ENCODE data around the gene ABCC3.
"Not testable (repeated sequence)": the region's sequence is repeated elsewhere in the genome, so short reads cannot be mapped to it uniquely, and the experiment has no call there.

The ABCC3 gene

DNA sequence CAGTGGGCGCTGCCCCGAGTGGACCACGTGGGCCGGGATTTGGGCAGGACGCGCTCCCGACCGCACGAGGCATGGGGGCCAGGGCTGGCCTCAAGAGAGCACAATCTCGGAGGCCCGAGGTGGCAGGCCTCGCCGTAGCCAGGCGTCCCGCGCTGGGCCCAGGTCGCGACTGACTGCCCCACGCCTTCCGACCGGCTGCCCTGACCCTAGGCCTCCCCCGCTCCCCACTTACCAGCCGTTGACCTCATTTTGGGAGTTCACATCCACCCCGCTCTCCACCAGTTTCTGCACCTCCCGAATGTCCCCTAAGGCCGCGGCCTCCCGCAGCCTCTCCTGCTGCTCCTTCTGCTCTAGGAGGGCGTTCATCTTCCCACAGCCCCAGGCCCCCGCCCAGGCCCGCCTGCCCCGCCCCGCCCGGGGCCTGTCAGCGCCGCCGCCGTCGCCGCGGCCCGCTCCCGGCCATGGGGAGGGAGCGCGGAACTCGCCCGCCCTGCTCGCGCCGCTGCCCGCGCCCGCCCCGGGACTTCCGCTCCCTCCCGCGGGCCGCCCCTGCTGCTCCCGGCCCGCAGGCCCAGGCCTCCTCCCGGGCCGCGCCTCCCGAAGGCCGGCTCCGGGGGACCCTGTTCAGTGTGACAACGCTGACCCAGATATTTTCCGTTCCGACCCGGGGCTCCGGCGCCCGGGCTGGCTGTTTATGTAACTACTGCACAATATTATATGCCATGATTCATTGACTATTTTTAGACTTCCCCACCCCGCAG, 72.8 kb downstream of the ABCC3 start, which contains the start of gene ANKRD40:
Gene ANKRD40, minus strand, starts transcription at position 626 of the 761 bp plus-strand sequence. Its CDS starts 260 bp downstream, at position 366.
- DNase-seq (ENCODE audit: low spot score), result peak; percentile 84

DNA sequence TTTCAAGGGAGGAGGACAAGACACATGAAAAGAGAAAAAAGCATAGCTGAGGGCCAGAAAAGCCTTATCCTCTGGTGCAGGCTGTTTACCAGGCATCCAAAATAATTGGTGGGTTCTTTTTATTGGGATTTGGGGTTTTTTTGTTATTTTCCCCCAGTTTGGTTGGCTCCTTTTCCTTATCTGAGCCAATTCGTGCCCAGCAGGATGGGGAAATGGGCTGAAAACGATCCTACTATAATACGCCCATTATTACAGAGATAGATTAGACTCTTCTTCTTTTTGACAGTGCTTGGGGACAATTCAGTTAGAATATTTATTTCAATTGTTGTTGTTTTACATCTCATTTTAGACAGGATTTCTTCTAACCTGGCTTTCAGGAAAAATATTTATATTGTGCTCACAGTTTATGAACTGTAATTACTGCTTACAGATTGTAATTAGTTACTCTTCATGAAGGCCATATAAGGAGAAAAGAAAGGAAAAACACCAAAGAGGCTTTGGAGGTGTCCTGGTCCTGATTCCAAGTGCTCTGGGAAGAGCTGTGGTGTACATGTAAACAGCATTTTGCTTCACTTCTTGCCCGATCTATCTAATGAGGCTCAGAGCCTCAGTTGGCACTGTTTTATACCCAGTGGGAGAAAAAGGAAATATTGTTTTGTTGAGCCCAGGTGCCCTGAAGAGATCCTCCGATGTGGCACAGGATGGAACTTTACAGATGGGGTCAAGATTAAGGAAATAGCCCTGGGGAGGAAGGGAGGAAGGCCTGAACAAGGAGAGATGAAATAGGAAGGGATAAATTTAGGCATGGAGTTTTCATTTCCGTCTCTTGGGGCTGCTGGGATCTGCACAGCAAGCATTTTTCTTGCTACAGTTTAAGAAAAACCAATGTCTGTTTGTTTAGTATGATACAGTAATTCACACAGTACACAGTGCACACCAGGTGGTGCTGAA, 73.6 kb downstream of the ABCC3 start:
- DNase-seq (ENCODE audit: low spot score), result no peak

DNA sequence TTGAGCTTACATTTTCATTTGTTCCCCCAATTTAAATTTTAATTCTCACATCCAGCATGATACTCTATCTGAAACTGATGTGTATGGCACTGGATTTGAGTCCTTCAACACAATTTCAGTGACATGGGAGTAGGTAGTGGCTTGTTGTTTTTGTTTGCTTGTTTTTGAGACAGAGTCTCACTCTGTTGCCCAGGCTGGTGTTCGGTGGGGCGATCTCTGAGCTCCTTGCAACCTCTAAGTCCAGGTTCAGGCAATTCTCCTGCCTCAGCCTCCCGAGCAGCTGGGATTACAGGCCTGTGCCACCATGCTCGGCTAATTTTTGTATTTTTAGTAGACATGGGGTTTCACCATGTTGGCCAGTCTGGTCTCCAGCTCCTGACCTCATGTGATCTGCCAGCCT, 74.4 kb downstream of the ABCC3 start:
- DNase-seq (ENCODE audit: low spot score), result not testable (repeated sequence)

GRCh38 chr17:50710025-50710424, 75.3 kb downstream of the ABCC3 start:
- no peak for DNase-seq (ENCODE audit: low spot score)

GRCh38 chr17:50710650-50711049, 76.0 kb downstream of the ABCC3 start:
- no peak for DNase-seq (ENCODE audit: low spot score)

DNA sequence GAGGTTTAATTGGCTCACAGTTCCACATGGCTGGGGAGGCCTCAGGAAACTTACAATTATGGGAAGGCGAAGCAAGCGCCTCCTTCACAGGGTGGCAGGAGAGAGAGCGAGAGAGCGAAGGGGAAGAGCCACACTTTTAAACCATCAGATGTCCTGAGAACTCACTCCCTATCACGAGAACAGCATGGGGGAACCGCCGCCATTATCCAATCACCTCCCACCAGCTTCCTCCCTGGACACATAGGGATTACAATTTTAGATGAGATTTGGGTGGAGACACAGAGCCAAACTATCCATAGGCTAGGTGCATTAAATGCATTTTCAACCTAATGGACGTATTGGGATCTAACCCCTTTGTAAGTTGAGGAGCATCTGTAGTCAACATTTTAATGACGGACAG, 78.0 kb downstream of the ABCC3 start:
- no peak for DNase-seq (ENCODE audit: low spot score)

- no peak for DNase-seq (ENCODE audit: low spot score)
Observed at GRCh38 chr17:50715471-50715870, 80.8 kb downstream of the ABCC3 start.

DNA sequence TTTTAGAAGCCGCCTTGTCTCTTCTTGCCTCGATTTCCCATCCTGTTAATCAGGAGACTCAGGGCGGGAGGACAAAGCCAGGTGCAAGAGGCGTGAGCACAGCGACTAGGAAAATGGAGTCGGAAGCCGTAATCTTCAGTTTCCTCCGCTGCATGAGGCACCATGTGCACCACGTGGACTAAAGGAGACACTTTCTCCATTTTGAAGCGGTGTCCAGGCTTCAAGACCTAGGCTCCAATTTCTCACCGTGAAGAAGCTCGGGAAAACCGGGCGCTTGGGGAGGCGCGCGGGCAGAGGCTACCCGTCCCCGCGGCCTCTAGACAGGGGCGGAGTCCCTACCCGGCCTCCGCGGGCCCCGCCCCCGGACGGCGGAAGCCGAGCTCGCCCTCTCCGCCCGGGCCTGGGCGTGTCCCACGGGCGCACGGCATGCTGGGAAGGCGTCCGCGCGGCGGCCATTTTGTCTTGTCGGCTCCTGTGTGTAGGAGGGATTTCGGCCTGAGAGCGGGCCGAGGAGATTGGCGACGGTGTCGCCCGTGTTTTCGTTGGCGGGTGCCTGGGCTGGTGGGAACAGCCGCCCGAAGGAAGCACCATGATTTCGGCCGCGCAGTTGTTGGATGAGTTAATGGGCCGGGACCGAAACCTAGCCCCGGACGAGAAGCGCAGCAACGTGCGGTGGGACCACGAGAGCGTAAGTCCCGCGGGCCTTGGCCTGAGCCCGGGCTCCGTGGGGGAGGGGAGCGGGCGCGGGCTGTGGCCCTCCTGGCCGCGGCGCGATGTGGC, 84.7 kb downstream of the ABCC3 start, which contains the start of gene LUC7L3:
Gene LUC7L3, plus strand, starts transcription at position 460 of the 780 bp plus-strand sequence. Its CDS starts 130 bp downstream, at position 590.
- peak; percentile 89 for DNase-seq (ENCODE audit: low spot score)

DNA sequence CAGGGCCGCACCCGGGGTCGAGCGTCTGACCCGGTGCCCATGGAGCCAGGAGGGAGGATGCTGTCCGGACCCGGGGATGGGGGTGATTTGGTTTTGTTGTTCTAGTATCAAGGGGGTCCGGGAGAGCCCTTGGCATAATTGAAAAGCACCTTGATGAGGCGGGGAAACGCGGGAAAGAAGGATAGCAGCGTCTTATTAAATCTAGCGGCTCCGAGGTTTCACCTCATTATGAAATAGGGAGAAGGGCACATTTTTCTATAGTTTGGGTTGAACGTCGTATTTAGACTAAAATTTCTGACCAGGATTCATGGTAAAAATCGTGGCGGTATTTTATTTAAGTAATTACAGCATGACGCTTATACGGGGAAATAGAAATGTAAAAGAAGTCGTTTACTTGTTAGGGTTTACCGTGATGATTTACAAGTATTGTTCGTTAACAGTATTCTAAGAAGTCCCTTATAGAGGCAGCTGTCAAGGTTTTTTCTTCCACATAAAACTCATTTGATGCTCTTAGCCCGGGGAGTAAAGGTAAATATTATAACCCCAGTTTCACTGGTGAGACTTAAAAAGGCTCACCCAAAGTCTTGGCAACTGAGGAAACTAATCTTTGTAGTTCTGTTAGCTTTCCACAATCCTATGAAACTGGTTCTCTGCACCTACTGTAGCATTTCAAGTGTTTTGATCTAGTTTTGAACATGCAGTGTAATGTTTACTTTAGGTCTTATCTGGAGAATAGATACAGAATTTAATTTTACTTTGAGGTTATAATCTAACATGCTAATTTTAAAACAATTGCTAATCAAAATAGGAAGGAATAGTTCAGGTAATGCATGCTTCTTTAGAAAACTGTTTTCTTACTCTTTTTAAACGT, 85.5 kb downstream of the ABCC3 start:
- DNase-seq (ENCODE audit: low spot score), result no peak

DNA sequence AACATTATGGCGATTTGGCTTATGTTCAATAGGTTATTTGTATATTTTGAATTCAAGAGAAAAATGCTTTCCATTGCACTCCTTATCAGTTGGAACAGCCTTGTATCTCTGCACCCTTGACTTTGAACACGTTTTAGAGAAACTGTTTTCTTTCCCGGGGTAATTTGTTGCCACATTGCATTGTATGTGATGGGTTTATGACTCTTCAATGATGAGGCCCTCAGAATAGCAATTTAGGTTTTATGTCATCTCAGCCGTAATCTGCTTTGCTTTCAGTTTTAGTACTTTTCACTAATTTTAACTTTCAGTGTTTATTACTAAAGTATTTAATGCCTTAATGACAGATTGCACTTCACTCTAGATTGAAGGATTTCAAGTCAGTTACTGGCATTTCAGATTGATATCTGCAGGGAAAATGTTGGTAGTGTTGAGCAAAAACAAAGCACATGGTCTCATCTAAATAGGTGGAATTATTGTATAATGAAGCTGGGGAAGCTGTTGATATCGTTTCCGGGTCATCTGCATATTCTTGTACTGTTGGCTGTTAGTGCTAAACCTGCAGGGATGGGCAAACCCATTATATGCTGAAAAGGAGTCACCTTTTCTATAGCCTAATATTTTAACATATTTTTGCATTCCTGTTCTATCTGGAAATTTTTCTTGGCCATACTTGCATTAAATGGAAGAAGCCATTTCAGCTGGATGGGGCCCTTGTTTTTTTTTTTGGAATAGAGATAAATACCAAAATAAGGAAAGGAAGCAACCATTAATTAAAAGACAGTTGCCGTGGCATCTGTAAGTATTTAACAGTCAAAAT, 86.7 kb downstream of the ABCC3 start:
- DNase-seq (ENCODE audit: low spot score), result peak; percentile 24

GRCh38 chr17:50722746-50723145, 88.1 kb downstream of the ABCC3 start:
- no peak for DNase-seq (ENCODE audit: low spot score)

- not testable (repeated sequence) for DNase-seq (ENCODE audit: low spot score)
Observed at GRCh38 chr17:50724622-50725021, 89.9 kb downstream of the ABCC3 start.

DNA sequence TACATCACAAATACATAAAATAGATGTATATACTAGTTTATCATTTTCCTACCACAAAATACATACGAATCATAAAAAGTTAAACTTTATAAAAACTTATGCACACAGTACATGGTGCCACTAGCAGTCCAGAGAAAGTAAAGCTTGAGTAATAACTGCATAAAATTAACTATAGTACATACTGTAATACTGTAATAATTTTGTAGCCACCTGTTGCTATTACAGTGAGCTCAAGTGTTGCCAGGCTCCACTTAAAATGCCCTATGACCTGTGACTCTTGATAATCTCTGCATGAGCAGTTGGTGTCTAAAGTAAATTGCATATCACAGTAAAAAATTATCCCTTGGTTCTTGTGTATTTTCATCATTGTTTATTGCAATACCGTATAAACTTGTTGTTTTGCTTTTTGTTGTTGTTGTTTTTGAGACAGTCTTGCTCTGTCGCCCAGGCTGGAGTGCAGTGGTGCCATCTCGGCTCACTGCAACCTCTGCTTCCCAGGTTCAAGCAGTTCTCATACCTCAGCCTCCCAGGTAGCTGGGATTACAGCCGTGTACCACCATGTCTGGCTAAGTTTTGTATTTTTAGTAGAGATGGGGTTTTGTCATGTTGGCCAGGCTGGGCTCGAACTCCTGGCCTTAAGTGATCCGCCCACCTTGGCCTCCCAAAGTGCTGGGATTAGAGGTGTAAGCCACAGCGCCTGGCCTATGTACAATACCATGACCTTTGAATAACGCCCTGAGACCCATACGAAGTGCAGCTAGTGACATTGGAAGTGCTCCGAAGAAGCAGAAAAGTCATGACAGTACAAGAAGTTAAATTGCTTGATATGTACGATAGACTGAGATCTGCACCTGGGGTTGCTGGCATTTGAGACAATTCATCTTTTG, 91.3 kb downstream of the ABCC3 start:
- DNase-seq (ENCODE audit: low spot score), result no peak

GRCh38 chr17:50728112-50728429, 93.4 kb downstream of the ABCC3 start:
- no peak for DNase-seq (ENCODE audit: low spot score)

DNA sequence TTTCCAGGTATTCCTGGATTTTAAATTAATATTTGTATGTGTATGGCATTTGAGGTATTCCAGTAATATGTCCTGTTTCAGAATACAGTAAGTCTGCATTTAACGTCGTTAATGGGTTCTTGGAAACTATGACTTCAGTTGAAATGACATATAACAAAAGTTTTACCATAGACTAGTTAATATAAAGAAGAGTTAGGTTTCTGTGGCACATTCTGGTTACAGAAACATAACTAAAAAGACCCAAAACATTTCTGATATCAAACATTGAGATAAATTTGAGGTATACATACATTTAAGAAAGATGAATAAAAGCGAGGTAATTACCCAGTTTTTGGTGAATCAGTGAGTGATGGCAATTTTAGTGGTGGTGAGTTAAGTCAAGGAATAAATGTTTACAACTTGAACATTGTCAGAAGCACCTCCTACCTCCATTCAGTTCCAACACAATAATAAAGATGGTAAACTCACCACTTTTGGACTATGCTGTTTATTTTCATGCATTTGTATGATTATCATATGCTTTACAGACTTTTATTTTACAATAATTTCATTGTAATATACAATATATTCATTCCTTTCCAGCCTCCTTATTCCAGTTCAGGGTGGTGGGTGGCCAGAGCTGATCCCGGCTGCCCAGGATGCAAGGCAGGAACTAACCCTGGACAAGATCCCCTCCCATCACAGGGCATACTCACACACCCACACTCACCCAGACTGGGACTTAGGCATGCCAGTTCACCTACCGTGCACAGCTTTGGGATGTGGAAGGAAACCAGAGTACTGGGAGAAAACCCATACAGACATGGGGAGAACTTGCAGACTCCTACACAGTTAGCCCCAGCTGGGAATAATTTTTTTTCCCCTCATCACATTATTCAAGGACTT, 94.4 kb downstream of the ABCC3 start:
- no peak for DNase-seq (ENCODE audit: low spot score)

DNA sequence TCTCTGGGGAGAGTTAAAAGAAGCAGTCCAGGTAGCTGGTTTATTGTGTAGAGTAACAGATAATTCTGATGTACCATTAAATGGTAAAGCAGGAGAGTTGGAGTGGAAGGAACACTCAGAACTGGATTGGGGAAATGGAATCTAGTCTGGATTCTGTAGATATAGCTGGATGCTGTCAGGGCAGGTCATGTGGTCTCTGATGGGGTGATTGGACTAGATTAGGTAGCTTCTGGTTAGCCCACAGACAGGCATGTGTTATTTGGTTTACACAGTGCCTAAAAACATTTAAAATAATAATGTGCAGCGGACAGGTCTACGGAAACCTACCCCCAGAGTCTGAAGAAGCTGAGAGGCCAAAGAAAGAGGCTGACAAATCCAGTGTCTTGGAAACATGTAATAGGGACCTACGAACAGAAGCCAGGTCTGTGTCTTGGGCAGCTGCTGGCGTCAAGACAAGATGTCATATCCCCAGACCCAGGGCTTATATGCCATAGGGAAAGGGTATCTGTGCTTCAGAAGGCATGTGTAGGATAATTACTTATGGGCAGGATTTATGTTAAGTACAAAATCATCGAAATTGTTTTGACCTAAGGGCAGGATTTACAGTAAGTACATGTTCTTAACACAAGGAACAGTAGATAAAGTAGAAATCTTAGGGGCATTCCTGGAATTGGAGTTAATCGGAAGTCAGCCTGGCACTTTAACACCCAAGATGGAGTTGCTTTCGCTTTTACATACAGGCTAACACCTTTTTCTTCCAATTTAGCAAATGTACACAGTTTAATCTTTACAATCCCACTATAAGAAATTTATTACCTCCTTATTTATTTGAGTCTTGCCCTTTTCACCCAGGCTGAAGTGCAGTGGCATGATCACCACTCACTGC, 97.1 kb downstream of the ABCC3 start:
- no peak for DNase-seq (ENCODE audit: low spot score)

GRCh38 chr17:50735287-50735686, 100.6 kb downstream of the ABCC3 start:
- no peak for DNase-seq (ENCODE audit: low spot score)
